LNCaP clone FGC (cell line): Measurements from ENCODE around the gene C17orf67.

Experiments
- DNase-seq: peaks from one replicate; pipeline ENCODE4 v3.0.0-alpha.2; 2011; ENCODE audit warnings: low read depth
- H3K4me3 ChIP-seq: 2 replicates; pipeline ENCODE4 v1.5.1; 2011; ENCODE audit warnings: mild to moderate bottlenecking, low read depth, low read length, control low read depth
- TF ChIP-seq, protein P1 (sequence below): IDR thresholded peaks from 2 replicates; pipeline ENCODE4 v1.5.1; 2012; ENCODE audit warnings: mild to moderate bottlenecking; ENCODE audit not compliant: control insufficient read depth, insufficient read depth; ENCODE audit errors: extremely low read depth

C17orf67 gene

DNA sequence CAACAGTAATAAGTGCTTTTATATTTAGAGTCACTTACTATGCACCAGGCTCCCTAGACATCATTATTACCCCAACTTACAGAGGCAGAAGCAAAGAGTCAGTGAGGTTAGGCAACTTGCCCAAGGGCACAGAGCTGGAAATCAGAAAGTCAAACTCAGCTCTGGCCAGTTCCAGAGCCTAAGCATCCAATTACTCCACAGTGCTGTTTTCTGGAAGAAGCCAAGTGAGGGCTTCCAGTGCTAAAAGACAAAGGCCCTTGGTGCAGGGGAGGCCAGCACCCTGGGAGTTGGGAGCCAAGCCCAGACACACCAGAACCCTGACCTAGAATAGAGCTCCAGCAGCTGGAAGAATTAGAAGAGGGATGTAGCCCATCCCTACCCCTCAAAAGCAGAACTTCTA, 40.2 kb downstream of the C17orf67 start:
- no peak overlapping the region for H3K4me3 ChIP-seq
- TF ChIP-seq, protein P1, sequence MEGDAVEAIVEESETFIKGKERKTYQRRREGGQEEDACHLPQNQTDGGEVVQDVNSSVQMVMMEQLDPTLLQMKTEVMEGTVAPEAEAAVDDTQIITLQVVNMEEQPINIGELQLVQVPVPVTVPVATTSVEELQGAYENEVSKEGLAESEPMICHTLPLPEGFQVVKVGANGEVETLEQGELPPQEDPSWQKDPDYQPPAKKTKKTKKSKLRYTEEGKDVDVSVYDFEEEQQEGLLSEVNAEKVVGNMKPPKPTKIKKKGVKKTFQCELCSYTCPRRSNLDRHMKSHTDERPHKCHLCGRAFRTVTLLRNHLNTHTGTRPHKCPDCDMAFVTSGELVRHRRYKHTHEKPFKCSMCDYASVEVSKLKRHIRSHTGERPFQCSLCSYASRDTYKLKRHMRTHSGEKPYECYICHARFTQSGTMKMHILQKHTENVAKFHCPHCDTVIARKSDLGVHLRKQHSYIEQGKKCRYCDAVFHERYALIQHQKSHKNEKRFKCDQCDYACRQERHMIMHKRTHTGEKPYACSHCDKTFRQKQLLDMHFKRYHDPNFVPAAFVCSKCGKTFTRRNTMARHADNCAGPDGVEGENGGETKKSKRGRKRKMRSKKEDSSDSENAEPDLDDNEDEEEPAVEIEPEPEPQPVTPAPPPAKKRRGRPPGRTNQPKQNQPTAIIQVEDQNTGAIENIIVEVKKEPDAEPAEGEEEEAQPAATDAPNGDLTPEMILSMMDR = no peak
- DNase-seq = no peak

DNA sequence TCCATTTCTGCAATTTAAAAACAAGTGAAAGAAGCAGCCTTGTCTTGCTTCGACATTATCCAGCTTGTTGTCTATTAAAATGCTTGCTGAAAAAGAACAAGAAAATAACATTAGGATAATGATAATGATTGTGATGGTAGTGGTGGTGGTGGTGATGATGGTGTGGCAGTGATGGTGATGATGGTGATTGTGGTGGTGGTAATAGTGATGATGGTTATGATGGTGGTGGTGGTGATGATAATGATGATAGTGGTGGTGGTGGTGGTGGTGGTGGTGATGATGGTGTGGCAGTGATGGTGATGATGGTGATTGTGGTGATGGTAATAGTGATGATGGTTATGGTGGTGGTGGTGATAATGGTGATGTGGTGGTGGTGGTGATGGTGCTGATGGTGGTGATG, 41.5 kb downstream of the C17orf67 start:
- H3K4me3 ChIP-seq = no peak overlapping the region
- no peak for DNase-seq
- TF ChIP-seq, protein P1 = no peak

DNA sequence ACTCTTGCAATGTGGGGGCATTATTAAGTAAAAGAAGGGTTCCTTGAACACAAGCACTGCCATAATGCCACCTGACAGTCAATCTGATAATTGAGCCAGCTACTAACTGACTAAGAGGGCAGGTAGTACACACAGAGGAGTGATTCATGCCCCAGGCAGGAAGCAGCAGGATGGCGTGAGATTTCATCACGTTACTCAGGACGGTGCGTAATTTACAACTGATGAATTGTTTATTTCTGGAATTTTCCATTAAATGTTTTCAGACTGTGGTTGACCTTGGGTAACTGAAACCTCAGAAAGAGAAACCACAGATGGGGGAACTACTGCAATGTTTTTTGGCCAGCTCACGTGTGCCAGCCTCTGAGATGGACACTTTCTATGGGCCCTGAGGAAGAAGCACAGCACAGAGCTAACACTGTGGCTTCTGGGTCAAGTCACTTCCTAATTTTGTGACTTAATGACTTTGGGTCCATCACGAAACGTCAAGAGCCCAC, 46.7 kb downstream of the C17orf67 start:
- no peak overlapping the region for H3K4me3 ChIP-seq
- TF ChIP-seq, protein P1 = no peak
- no peak for DNase-seq

DNA sequence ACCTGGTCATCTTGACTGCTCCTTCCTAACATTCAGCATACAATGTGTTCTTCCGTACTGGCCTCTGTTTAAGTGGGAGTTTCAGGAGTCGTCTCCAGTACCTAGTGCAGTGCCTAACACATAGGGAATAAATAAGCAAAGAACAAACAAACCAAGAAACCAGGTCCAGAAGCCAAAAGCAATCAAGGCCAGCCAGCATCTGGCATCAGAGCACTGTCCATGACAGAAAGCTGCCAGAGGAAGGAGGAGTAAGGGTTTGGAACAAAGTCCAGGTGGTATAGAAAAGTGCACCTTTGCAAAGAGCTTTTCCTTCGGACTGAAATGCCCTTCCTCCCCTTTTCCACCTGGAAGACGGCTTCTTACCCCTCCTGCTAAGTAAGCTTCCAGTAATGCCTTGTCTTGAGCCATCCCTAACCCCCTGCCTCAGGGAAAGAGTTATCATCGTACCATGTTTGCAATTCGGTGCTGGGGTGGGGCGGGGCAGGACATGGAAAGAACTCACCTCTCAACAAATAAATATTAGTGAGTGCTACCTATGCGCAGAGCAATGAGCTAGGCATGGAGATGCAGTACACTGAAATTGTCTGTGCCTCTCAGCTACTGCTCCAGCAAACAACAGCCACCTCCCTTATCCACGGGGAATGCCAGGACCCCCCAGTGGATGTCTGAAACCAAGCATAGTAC, 47.6 kb downstream of the C17orf67 start:
- no peak for DNase-seq
- H3K4me3 ChIP-seq = no peak overlapping the region
- TF ChIP-seq, protein P1 = no peak

DNA sequence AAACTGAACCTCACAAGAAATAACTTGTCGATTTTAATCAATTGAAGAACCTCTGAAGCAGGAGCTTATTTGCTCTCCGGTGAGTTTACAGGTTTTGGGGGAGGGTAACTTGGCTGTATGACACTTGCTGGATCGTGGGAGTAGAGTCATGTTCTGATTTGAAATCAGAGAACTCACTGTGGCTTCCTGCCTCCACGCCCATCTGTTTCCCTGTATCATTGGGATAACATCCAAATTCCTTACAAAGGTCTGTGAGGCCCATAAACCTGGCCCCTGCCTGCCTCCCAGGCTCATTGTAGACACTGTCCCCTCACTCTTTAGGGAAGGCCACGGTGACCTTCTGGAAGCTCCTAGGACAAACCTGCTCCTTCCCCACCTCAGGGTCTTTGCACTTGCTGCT, 48.3 kb downstream of the C17orf67 start:
- H3K4me3 ChIP-seq = no peak overlapping the region
- no peak for DNase-seq
- TF ChIP-seq, protein P1 = no peak

DNA sequence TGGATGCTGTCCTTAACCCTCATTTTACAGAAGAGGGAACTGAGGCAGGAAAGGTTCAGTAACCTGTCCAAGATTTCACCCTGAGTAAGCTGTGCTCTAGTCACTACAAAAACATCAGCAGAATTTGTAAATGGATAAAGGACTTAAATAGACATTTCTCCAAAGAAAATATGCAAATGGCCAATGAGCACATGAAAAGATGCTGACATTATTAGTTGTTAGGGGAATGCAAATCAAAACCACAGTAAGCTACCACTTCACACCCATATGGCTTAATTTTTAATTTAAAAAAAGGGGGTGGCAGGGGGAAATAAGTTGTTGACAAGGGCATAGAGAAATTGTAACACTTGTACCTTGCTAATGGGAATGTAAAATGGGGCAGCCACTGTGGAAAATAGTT, 51.4 kb downstream of the C17orf67 start:
- no peak overlapping the region for H3K4me3 ChIP-seq
- TF ChIP-seq, protein P1 = no peak

DNA sequence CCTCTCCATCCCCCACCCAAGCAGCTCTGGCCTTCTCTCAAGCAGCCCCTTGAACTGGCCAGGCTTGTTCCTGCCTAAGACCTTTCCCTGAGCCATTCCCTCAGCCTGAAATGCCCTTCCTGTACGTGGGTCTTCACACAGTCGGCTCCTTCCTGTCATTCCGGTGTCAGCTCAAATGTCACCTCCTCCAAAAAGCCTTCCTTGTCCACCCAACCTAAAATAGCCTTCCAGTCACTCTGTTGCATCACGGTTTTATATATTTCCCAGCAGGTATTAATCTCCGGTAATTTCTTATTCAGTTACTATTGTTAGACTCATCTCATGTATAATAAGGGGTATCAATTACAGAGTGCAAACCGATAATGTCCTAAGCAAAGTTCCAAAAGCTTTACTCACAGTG, 51.8 kb downstream of the C17orf67 start:
- H3K4me3 ChIP-seq = no peak overlapping the region
- TF ChIP-seq, protein P1 = no peak
- no peak for DNase-seq

More for the DNA sequence above, 51.4 kb downstream of the C17orf67 start:
- DNase-seq = no peak
